HG03342 (cell line): ENCODE data around the gene SLC47A2.
A peak's percentile ranks its signal among the peaks of the same experiment; 100 is the strongest.

Source experiments
- ATAC-seq: cut with Tn5 transposase; IDR thresholded peaks from one replicate; pipeline ENCODE4 v1.9.1; 2021; ENCODE audit warnings: mild to moderate bottlenecking, moderate library complexity; ENCODE audit not compliant: unreplicated experiment

Gene SLC47A2

DNA sequence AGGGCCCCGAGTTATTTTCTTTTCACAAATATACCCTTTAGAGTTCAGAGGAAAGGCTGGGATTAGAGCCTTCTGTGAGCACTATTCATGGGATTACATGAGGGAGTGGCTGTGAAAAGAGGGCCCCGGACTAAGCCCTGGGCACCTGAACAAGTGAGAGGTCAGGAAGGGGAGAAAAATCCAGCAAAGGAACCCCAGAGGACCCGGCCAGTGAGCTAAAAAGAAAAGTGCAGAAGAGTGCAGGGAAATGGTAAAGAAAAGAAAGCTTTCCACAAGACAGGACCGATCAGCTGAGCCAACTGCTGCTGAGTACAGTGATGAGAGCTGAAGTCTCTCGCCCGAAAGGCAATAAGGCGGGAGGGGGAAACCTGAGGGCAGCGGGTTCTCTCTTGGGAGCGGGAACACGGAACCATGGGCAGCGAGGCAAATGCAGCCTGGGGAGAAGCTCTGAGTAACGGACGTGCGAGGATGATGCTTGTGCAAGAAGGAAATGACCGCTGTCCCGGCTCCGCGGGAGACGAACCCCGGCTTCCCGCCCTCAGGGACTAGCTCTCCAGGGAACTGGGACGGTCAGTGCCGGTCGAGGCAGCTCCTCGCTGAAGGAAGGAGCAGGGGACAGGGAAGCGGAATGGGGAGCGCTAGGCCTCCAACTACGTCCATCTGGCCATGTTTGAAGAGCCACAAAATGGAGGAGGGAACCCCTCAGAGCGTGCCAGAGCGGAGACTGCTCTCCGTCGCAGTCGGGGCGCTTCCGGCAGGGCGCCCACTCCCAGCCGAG lies 68.5 kb downstream of the SLC47A2 start:
- peak; percentile 31 for ATAC-seq

DNA sequence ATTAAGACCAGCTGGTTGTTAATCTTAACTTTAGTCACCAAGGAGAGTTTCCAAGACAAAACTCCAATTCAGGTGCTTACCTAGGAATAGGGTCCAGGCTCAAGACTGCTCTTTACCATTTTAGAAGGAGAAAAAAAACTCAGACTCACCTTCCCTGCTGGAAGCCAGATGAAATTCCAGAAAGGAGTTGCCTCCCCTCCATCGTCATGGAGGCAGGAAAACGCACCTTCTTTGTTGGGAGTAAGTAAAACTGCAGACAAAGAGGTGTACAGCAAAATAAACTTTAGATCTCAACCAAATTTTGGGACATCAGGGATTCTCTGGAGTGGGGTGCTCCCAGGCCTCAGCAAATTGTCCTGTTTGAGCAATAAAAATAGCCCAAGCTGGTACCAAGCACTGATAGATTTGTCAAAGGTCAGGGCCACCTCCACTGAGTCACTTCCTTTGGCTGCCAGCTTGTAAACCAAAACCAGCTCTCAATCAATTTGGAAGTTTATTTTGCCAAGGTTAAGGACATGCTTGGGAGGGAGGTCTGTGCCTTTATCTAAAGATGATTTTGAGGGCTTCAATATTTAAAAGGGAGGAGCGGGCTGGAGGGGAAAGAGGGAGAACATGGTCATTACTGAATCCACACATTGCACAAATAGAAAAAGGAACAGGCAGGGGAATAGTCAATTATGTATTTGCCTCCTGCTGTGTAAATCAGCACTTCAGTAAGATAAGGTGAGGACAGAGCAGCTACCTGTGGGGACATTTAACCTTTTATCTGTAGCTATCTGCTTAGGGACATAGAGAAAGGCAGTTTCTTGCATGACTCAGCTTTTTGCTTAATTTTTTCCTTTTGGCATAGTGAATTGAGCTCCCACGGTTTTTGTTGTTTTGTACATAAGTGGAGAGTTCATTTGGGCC lies 69.3 kb downstream of the SLC47A2 start:
- no peak for ATAC-seq

DNA sequence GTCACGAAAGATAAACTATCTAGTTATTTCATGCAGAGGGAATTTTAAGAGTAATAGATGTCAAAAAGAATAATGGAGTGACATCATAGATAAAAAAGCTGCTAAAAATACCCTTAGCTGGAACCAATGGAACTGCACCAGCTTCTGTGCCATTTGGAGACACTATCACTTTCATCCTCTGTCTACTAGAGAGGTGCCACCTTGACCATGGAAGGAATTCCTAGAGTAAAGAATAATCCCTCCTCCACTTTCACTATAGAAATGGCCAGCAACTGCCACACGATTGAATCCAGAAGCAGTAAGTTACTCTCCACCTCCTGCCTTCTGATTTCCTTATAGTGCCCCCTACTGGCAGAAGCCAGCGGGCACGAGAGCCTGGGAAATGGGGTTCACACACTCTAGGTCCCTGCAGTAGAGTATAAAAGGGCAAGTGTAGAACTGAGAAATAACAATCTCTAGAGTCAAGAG lies 70.6 kb downstream of the SLC47A2 start:
- ATAC-seq = no peak

DNA sequence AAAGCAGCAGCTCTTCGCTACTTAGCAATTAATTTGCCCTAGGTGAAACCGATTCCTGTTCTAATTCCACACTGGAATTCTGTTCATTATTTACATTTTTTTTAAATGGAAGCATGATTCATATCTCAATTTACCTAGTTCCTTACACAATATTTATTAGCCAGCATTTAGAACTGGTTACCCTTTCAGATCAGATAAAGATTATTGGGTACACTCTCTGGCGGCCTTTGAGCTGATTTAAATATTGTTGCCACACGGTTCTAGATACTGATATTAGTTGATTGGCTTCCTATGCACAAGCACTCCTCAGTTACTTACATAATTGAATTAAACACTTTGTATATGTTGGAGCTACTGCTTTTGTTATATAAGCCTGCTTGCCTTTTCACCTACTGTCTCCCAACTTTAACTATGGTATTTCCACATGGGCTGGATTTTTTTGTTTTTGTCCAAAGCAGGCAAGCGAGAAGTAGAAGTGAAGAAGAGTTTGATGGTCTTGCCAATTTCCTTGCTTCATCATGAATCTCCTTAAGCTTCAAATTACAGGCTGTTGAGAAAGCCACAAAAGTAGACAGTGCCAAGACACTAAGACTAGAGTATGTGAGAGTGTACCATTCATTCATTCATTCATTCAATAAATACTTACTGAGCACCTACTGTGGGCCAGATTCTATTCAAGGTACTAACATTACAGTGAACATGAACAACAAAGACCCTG lies 71.7 kb downstream of the SLC47A2 start:
- ATAC-seq = no peak

DNA sequence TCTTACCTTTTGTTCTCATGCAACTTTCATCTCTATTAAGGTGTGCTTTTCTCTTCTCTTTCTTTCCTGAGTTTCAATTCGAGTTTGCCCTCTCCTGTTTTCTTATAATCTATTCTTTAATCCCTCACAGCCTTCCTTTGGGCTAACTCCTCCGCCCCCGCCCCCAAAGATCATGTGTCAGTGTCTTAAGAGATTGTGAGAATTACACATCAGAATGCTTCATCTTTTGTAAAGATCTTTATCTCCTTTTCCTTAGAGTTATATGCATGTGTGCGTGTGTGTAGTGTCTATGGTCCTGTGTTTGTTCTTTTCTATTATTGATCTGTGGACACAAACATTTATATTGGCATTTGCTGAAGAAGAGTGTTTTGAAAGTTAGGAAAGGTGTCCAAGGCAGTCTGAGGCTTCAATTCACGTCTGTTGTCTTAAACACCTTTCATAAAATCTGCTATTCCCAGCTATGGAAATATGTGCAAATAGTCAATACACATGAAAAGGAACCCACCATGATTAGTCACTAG lies 74.0 kb downstream of the SLC47A2 start:
- ATAC-seq = no peak

DNA sequence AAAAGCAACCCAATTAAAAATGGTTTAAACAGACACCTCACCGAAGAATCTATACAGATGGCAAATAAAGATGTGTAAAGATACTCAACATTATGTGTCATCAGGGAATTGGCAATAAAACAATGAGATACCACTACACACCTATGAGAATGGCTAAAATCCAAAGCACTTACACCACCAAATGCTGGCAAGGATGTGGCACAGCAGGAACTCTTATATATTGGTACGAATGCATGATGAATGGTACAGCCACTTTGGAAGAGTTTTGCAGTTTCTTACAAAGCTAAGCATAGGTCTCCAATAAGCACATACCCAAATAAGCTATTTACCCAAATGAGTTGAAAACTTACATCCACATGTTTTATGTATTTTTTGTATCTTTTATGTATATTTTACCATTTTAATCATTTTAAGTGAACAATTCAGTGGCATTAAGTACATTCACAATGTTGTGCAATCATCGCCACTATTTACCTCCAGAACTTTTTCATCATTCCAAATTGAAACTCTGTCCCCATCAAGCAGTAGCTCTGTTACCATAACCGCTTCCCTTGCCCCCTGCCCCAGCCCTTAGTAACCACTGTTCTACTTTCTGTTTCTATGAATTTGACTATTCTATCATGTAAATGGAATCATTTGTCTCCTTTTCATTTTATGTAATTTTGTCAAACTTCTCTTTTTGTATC lies 74.6 kb downstream of the SLC47A2 start:
- no peak for ATAC-seq

DNA sequence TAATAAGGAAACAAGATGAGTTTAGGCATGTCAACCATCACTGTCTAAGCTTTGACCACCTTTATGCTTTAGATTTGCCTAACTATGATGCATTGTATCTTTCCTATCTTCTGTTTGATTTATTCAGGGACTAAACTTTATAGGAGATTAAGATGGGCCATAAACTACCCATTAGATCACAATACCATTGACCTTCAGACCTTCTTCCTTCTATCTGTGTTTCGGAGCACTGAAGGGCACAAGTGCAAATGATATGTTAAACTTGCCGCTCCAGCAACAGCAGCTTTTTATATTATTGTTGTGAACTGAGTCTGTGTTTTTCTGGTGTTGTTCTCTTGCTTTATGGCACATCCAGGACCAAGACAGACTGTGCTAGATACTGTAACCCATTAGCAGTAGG lies 84.5 kb downstream of the SLC47A2 start:
- no peak for ATAC-seq

DNA sequence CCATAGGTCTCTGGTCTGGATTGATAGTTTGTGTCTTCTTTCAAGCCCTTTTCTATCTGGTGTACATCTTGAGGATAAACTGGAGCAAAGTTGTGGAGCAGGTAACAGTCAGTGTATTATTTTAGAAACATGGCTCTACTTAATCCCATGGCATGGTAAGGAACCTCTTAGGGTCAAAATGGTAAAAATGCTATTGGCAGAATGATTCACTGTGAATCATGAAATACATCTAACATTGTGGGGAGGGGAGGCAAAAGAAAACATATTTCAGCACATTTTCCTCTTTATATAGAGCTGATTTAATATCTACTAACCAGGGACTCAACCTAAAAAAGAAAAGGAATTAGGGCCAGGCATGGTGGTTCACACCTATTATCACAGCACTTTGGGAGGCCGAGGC lies 85.7 kb downstream of the SLC47A2 start:
- no peak for ATAC-seq

DNA sequence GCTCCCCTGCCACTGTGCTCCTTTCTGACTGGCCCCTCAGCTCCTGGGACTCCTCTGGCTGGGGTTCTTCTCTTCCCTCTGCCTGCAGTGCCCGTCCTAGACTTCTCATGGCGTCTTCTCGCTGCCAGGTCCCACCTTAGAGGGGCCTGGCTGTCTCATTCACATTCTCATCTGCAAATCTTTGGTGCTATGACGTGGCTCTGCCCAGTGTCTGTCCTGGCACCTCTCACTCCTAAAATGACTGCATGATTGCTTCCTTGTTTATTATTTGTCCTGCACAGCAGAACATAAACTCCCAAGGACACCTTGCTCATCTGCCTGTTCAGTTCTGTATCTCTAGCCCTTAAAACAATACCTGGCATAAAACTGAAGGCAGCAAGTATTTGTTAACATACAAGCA lies 86.3 kb downstream of the SLC47A2 start:
- ATAC-seq = no peak

DNA sequence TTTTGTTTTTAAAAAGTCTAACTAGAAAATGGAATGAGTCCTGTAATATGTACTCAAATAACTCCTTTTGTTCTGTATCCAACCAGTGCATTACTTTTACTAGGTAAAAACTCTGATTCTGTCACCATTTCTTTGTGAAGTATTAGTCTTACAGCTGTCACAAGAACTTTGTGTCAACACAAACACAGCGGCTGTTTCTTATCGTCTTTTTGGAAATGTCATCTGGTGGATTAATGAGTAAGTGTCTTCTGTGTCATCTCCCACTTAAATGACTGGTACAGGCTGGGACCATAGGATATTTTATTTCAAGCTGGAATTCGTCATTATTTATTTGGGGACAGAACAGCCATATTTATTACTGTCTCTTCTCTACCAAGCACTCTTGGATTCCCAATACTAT lies 86.9 kb downstream of the SLC47A2 start:
- ATAC-seq = no peak
